Measurements from ENCODE around the gene AGXT2. TPM values are rescaled to one million over a fixed set of nuclear protein-coding genes. Genes with fewer than 3 reads are reported as not detected.

The AGXT2 gene
- total RNA-seq, 1 experiment from 2014 or later = not detected

GRCh38 chr5:35004200-35004599 is 43.5 kb downstream of the AGXT2 start:
- Histone ChIP-seq H3K27ac (ENCODE audit: low read depth, low read length) (no peak overlapping the region), H3K9me2 (ENCODE audit: insufficient read depth) (no peaks in the 10 kb centered on the region), H4K20me1 (ENCODE audit: insufficient read depth) (no peaks in the 10 kb centered on the region), H3K4me3 (replicated peaks in 1 of 2; ENCODE audit: low read depth in 1 of 2, low read length in 2 of 2) (no peak overlapping the region), H3K9ac (ENCODE audit: low read length) (no peak overlapping the region), H3K4me2 (ENCODE audit: low read length) (no peak overlapping the region), H3K36me3 (ENCODE audit: control insufficient read depth in 1 of 2, insufficient read depth in 2 of 2, low read length in 2 of 2) (no peaks in the 10 kb centered on the region), H2AFZ (ENCODE audit: low read depth, low read length, poor library complexity, severe bottlenecking) (no peak overlapping the region), H3K79me2 (ENCODE audit: insufficient read depth, low read length) (no peaks in the 10 kb centered on the region), H3K9me3 (ENCODE audit: control insufficient read depth in 1 of 2, insufficient read depth in 1 of 2, low read depth in 1 of 2, low read length in 2 of 2) (no peaks in the 10 kb centered on the region), H3K27me3 (ENCODE audit: insufficient read depth, low read length) (0 out of 2 replicates have a peak, but pooled peaks cover 18% of the 10 kb centered on the region), H3K4me1 (ENCODE audit: control insufficient read depth in 1 of 2, insufficient read depth in 2 of 2, low read length in 2 of 2) (no peaks in the 10 kb centered on the region; a peak in 1 of 4 replicates)
- DNase-seq (ENCODE audit: low read depth, low spot score) (no peak), ATAC-seq (no peak)
- intact Hi-C loops (cut with micrococcal nuclease) = no loop called here
- no peak for TF ChIP-seq POLR2A (IDR thresholded peaks at IDR 0.05; ENCODE audit: borderline replicate concordance, extremely low read depth, insufficient read depth, insufficient read length)
- TF ChIP-seq, protein P1, sequence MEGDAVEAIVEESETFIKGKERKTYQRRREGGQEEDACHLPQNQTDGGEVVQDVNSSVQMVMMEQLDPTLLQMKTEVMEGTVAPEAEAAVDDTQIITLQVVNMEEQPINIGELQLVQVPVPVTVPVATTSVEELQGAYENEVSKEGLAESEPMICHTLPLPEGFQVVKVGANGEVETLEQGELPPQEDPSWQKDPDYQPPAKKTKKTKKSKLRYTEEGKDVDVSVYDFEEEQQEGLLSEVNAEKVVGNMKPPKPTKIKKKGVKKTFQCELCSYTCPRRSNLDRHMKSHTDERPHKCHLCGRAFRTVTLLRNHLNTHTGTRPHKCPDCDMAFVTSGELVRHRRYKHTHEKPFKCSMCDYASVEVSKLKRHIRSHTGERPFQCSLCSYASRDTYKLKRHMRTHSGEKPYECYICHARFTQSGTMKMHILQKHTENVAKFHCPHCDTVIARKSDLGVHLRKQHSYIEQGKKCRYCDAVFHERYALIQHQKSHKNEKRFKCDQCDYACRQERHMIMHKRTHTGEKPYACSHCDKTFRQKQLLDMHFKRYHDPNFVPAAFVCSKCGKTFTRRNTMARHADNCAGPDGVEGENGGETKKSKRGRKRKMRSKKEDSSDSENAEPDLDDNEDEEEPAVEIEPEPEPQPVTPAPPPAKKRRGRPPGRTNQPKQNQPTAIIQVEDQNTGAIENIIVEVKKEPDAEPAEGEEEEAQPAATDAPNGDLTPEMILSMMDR (IDR thresholded peaks at IDR 0.05 in 2 of 3, conservative IDR thresholded peaks at IDR 0.05 in 1 of 3; ENCODE audit: borderline replicate concordance in 1 of 3, insufficient read depth in 1 of 3, low read depth in 2 of 3, low read length in 2 of 3) = no peak
- no peak for TF ChIP-seq SP1 (IDR thresholded peaks at IDR 0.05; ENCODE audit: low read depth)
- TF ChIP-seq ZNF274 (IDR thresholded peaks at IDR 0.05; ENCODE audit: low read depth, low read length) = no peak
- TF ChIP-seq ZFX (IDR thresholded peaks at IDR 0.05) = no peak
- ChIA-PET CTCF (interaction anchor here (0.9 to 2.4 kb wide), 9 partner anchors 8 to 530 kb away, joined by 3 to 18 read pairs (median 5); no protein-coding TSS in a partner anchor), POLR2A (no interaction called here), RAD21 (ENCODE audit: low non-redundant PET in 1 of 2, low total read pairs in 2 of 2, uncharacterized antibody in 2 of 2, unreplicated experiment in 2 of 2) (no interaction called here)
- no TSS peak for BruUV-seq (replicated peaks)

Measured in HCT116 (cell line).